CD14-positive monocyte (primary cell): ENCODE data around the gene RAB31. TPM values are rescaled to one million over a fixed set of nuclear protein-coding genes. Genes with fewer than 3 reads are reported as not detected.

Experiments used
- DNase-seq, 3 donors: peaks; one replicate each; pipeline ENCODE4 v3.0.0-alpha.2; 2011 to 2022
- H2AFZ ChIP-seq: 2 replicates; pipeline ENCODE4 v1.6.0; 2012; ENCODE audit warnings: mild to moderate bottlenecking, low read depth, low read length, inconsistent platforms; ENCODE audit not compliant: insufficient read depth, poor library complexity, severe bottlenecking
- H3K27ac ChIP-seq, 2 donors: 1 replicate in 1 of 2; 2 replicates in 1 of 2; pipeline ENCODE4 v1.5.1; 2012 to 2013; ENCODE audit warnings: low read length in 2 of 2, control low read depth in 1 of 2, inconsistent platforms in 1 of 2, low read depth in 1 of 2, mild to moderate bottlenecking in 1 of 2
- H3K27me3 ChIP-seq, 2 donors: one replicate each; pipeline versions ENCODE4 v1.6.0 to v1.6.1; 2011 to 2013; ENCODE audit warnings: low read length in 2 of 2; ENCODE audit not compliant: control insufficient read depth in 2 of 2, insufficient read depth in 2 of 2
- H3K36me3 ChIP-seq, 2 donors: replicated peaks in 1 of 2; 1 replicate in 1 of 2; 2 replicates in 1 of 2; pipeline versions ENCODE4 v1.5.1 to v1.6.1; 2012 to 2013; ENCODE audit warnings: low read length in 2 of 2, control low read depth in 1 of 2, inconsistent platforms in 1 of 2, mild to moderate bottlenecking in 1 of 2; ENCODE audit not compliant: insufficient read depth in 2 of 2, control insufficient read depth in 1 of 2
- H3K4me1 ChIP-seq, 2 donors: 1 replicate in 1 of 2; 2 replicates in 1 of 2; pipeline versions ENCODE4 v1.5.1 to v1.6.1; 2012 to 2013; ENCODE audit warnings: low read length in 2 of 2, control low read depth in 1 of 2, inconsistent platforms in 1 of 2, mild to moderate bottlenecking in 1 of 2, moderate library complexity in 1 of 2; ENCODE audit not compliant: insufficient read depth in 2 of 2, control insufficient read depth in 1 of 2
- H3K4me2 ChIP-seq: replicated peaks from 2 replicates; pipeline ENCODE3; 2012; ENCODE audit warnings: low read length, moderate library complexity, mild to moderate bottlenecking; ENCODE audit not compliant: poor library complexity, severe bottlenecking; ENCODE audit errors: extremely low read depth
- H3K4me3 ChIP-seq, 3 experiments: fragments of 200-600 bp in 1 of 3; sonication (generic) in 1 of 3; replicated peaks in 1 of 3; 1 replicate in 2 of 3; 2 replicates in 1 of 3; pipeline ENCODE4 v1.5.1; 2011 to 2013; ENCODE audit warnings: low read length in 3 of 3, mild to moderate bottlenecking in 3 of 3, control low read depth in 2 of 3, low read depth in 2 of 3, inconsistent platforms in 1 of 3, moderate library complexity in 1 of 3
- H3K79me2 ChIP-seq: 2 replicates; pipeline ENCODE4 v1.6.0; 2012; ENCODE audit warnings: mild to moderate bottlenecking, control low read depth, inconsistent platforms, low read length, moderate library complexity; ENCODE audit not compliant: insufficient read depth
- H3K9ac ChIP-seq: 2 replicates; pipeline ENCODE4 v1.6.0; 2017; ENCODE audit warnings: low read length, mild to moderate bottlenecking; ENCODE audit not compliant: insufficient read depth, poor library complexity, severe bottlenecking
- H3K9me3 ChIP-seq, 2 donors: replicated peaks in 1 of 2; 1 replicate in 1 of 2; 2 replicates in 1 of 2; pipeline versions ENCODE4 v1.5.1 to v1.6.1; 2012 to 2013; ENCODE audit warnings: low read length in 2 of 2, control low read depth in 1 of 2; ENCODE audit not compliant: control insufficient read depth in 1 of 2, insufficient read depth in 1 of 2
- H4K20me1 ChIP-seq: 2 replicates; pipeline ENCODE4 v1.6.0; 2012; ENCODE audit warnings: mild to moderate bottlenecking, low read length, control low read depth, moderate library complexity; ENCODE audit not compliant: insufficient read depth
- H3K27ac Mint-ChIP-seq, 7 donors: one replicate each; pipeline ENCODE4 v1.8.0; 2020; ENCODE audit warnings: mild to moderate bottlenecking in 7 of 7, mixed read lengths in 7 of 7, moderate library complexity in 6 of 7, inconsistent platforms in 2 of 7
- H3K27me3 Mint-ChIP-seq, 3 donors: one replicate each; pipeline ENCODE4 v1.8.0; 2021 to 2022; ENCODE audit warnings: low read depth in 3 of 3, mild to moderate bottlenecking in 3 of 3, mixed read lengths in 3 of 3, moderate library complexity in 3 of 3, inconsistent platforms in 1 of 3
- H3K36me3 Mint-ChIP-seq, 2 donors: one replicate each; pipeline ENCODE4 v1.8.0; 2020; ENCODE audit warnings: mixed read lengths in 2 of 2, inconsistent platforms in 1 of 2, mild to moderate bottlenecking in 1 of 2
- H3K4me1 Mint-ChIP-seq: one replicate; pipeline ENCODE4 v1.8.0; 2020; ENCODE audit warnings: mild to moderate bottlenecking, mixed read lengths
- H3K4me3 Mint-ChIP-seq, 2 donors: one replicate each; pipeline ENCODE4 v1.8.0; 2020; ENCODE audit warnings: mild to moderate bottlenecking in 2 of 2, mixed read lengths in 2 of 2, moderate library complexity in 1 of 2
- H3K9me3 Mint-ChIP-seq, 7 donors: one replicate each; pipeline ENCODE4 v1.8.0; 2020 to 2022; ENCODE audit warnings: mixed read lengths in 7 of 7, mild to moderate bottlenecking in 6 of 7, moderate library complexity in 6 of 7, inconsistent platforms in 2 of 7
- CTCF ChIP-seq: fragments of 200-600 bp; IDR thresholded peaks from one replicate; pipeline ENCODE4 v1.8.0; 2022; ENCODE audit warnings: antibody characterized with exemption, mild to moderate bottlenecking
- WGBS: methylation state at CpG from one replicate; pipeline ENCODE4 v1.1.5; 2013; ENCODE audit warnings: missing lambda C conversion rate; ENCODE audit not compliant: insufficient coverage; 5-methylcytosine and 5-hydroxymethylcytosine counted together
- intact Hi-C, 2 donors: fragments of 100-400 bp; cut with micrococcal nuclease; formaldehyde crosslinking; loops; one replicate each; pipeline versions ENCODE4 v1.15.0 to v1.15.1; 2023
- polyA plus RNA-seq, 3 donors: library from polyadenylated mRNA; depleted of rRNA in 1 of 3; unstranded in 2 of 3; stranded (reverse) in 1 of 3; fragments of 300-500 nt in 2 of 3; fragments of >200 nt in 1 of 3; fragmentation: Illumina TruSeq in 2 of 3; gene quantifications; 1 replicate in 2 of 3; 2 replicates in 1 of 3; pipeline ENCODE4 v1.2.3, GENCODE V29; 2012 to 2021

RAB31 gene
- polyA plus RNA-seq, 3 donors: 106 to 367 (median 348) TPM

DNA sequence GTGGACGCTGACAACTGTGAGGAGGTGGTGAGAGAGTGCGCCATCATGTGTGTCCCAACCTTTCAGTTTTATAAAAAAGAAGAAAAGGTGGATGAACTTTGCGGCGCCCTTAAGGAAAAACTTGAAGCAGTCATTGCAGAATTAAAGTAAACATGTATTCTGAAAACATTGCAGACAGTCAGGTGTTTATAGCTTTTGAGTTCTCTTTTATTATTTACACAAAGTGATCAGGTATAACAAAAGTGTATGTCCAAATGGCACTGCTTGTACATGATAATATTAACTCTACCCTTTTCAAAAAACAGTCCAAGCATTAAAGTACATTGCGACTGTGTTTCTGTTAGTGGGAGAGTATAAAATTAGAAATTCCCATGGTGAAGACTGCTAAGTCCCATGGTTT lies 179.9 kb downstream of the RAB31 start:
- intact Hi-C loops: no loop called here
- no peaks in the 10 kb centered on the region for H3K36me3 Mint-ChIP-seq

DNA sequence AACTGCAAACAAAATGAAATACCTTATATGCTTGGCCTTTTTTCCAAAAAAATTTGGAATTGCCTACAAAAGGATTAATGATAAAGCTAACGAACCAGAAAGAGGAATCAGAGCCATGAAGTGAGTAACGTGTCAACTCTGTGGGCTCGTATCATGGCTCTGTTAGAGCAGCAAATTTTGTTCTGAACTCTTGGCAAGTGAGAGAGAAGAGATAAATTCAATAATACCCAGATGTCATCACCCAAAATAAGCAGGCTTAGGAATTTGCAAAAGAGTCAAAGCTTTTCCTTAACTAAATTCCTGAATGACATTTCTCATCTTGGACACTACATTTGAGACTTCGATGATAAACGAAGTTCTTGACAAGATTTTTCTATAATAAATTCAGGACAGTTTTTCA lies 182.1 kb downstream of the RAB31 start:
- Mint-ChIP-seq H3K27me3 (peaks cover 2 to 8% (median 6%) of the 10 kb centered on the region in 3 donors), H3K4me3 (no peak overlapping the region), H3K36me3 (no peaks in the 10 kb centered on the region), H3K9me3 (peaks cover 0 to 10% (median 2%) of the 10 kb centered on the region in 7 donors), H3K27ac (no peak overlapping the region), H3K4me1 (no peaks in the 10 kb centered on the region)
- no peak for DNase-seq
- Histone ChIP-seq H3K36me3 (no peaks in the 10 kb centered on the region), H3K79me2 (no peaks in the 10 kb centered on the region), H3K27ac (no peak overlapping the region), H3K4me3 (no peak overlapping the region), H4K20me1 (no peaks in the 10 kb centered on the region), H2AFZ (no peak overlapping the region), H3K9me3 (no peaks in the 10 kb centered on the region), H3K27me3 (no peaks in the 10 kb centered on the region), H3K9ac (no peak overlapping the region), H3K4me1 (no peaks in the 10 kb centered on the region), H3K4me2 (no peak overlapping the region)
- no CpG with 5 or more reads among the region's 5 CpGs for WGBS
- no peak for TF ChIP-seq CTCF
- intact Hi-C loops: no loop called here

More for the DNA sequence above, 179.9 kb downstream of the RAB31 start:
- no CpG with 5 or more reads among the region's 5 CpGs for WGBS
- Histone ChIP-seq H3K79me2 (no peaks in the 10 kb centered on the region), H3K9ac (no peak overlapping the region), H3K4me3 (no peak overlapping the region), H3K9me3 (no peaks in the 10 kb centered on the region), H3K27me3 (no peaks in the 10 kb centered on the region), H4K20me1 (no peaks in the 10 kb centered on the region), H3K4me2 (no peak overlapping the region), H2AFZ (no peak overlapping the region), H3K27ac (no peak overlapping the region), H3K36me3 (no peaks in the 10 kb centered on the region), H3K4me1 (peaks cover 0 to 4% of the 10 kb centered on the region in 2 donors)
- H3K9me3 Mint-ChIP-seq: peaks cover 0 to 10% (median 2%) of the 10 kb centered on the region in 7 donors
- no peak for DNase-seq
- no peak for TF ChIP-seq CTCF
- no peak overlapping the region for H3K4me3 Mint-ChIP-seq
- H3K27me3 Mint-ChIP-seq: peaks cover 0 to 8% (median 6%) of the 10 kb centered on the region in 3 donors
- H3K4me1 Mint-ChIP-seq: peaks cover 6% of the 10 kb centered on the region
- H3K27ac Mint-ChIP-seq: no peak overlapping the region
